HepG2 (cell line): ENCODE measurements around the gene ISG20L2. TPM values are rescaled to one million over a fixed set of nuclear protein-coding genes. Genes with fewer than 3 reads are reported as not detected.
A peak's percentile ranks its signal among the peaks of the same experiment; 100 is the strongest.

ENCODE experiments used
- AGO1 ChIP-seq: fragments of 200-400 bp; formaldehyde crosslinking; IDR thresholded peaks from 2 replicates; pipeline ENCODE4 v1.6.1; 2017; ENCODE audit warnings: mild to moderate bottlenecking, low read depth, low read length, moderate library complexity; ENCODE audit not compliant: poor library complexity, severe bottlenecking
- ATM ChIP-seq: fragments of 450-650 bp; IDR thresholded peaks from 2 replicates; pipeline ENCODE4 v1.7.1; 2017; ENCODE audit warnings: mild to moderate bottlenecking, borderline replicate concordance
- FOXM1 ChIP-seq: sonication (generic); formaldehyde crosslinking; IDR thresholded peaks from 2 replicates; pipeline ENCODE4 v1.5.0; 2020; ENCODE audit warnings: missing genetic modification reagents
- GPBP1L1 ChIP-seq: sonication (generic); formaldehyde crosslinking; IDR thresholded peaks from 2 replicates; pipeline ENCODE4 v1.5.0; 2020; ENCODE audit warnings: mild to moderate bottlenecking, missing genetic modification reagents
- GTF3A ChIP-seq: sonication (generic); formaldehyde crosslinking; conservative IDR thresholded peaks from 2 replicates; pipeline ENCODE4 v1.4.0; 2020; ENCODE audit warnings: mild to moderate bottlenecking, missing genetic modification reagents
- IRF2 ChIP-seq: IDR thresholded peaks from 2 replicates; pipeline ENCODE4 v1.6.1; 2018; ENCODE audit warnings: missing genetic modification reagents, missing compliant biosample characterization
- KLF9 ChIP-seq: IDR thresholded peaks from 2 replicates; pipeline ENCODE4 v1.6.1; 2016; ENCODE audit warnings: low read depth
- LCORL ChIP-seq, 2 experiments: fragments of 450-650 bp in 1 of 2; sonication (generic) in 1 of 2; formaldehyde crosslinking in 1 of 2; IDR thresholded peaks; 2 replicates each; pipeline versions ENCODE4 v1.5.0 to v1.6.1; 2017 to 2020; ENCODE audit warnings: antibody characterized with exemption in 1 of 2, missing genetic modification reagents in 1 of 2
- MIER3 ChIP-seq: IDR thresholded peaks from 2 replicates; pipeline ENCODE4 v1.6.1; 2016; ENCODE audit warnings: missing compliant biosample characterization, borderline replicate concordance
- MLX ChIP-seq: IDR thresholded peaks from 2 replicates; pipeline ENCODE4 v1.6.1; 2016
- NKX3-1 ChIP-seq: sonication (generic); formaldehyde crosslinking; IDR thresholded peaks from 2 replicates; pipeline ENCODE4 v1.5.0; 2020; ENCODE audit warnings: missing genetic modification reagents
- PCBP1 ChIP-seq: fragments of 200-400 bp; formaldehyde crosslinking; IDR thresholded peaks from 2 replicates; pipeline ENCODE4 v1.6.1; 2017; ENCODE audit warnings: mild to moderate bottlenecking, low read depth, low read length, borderline replicate concordance
- PHB2 ChIP-seq: fragments of 450-650 bp; IDR thresholded peaks from 2 replicates; pipeline ENCODE4 v1.6.1; 2018; ENCODE audit not compliant: partially characterized antibody
- POLR2A ChIP-seq, 2 experiments: IDR thresholded peaks; 2 replicates each; pipeline ENCODE4 v1.6.1; 2011; ENCODE audit warnings: low read depth in 2 of 2, low read length in 2 of 2, mild to moderate bottlenecking in 1 of 2, moderate library complexity in 1 of 2; ENCODE audit not compliant: insufficient read depth in 1 of 2
- RELA ChIP-seq: sonication (generic); formaldehyde crosslinking; IDR thresholded peaks from 2 replicates; pipeline ENCODE4 v1.4.0; 2020; ENCODE audit warnings: missing genetic modification reagents
- RXRA ChIP-seq: sonication (generic); formaldehyde crosslinking; IDR thresholded peaks from 2 replicates; pipeline ENCODE4 v1.5.1; 2020; ENCODE audit warnings: missing genetic modification reagents
- SMAD1 ChIP-seq: sonication (generic); formaldehyde crosslinking; IDR thresholded peaks from 2 replicates; pipeline ENCODE4 v1.4.0; 2020; ENCODE audit warnings: missing genetic modification reagents, low read depth, mild to moderate bottlenecking, borderline replicate concordance
- SMC3 ChIP-seq: IDR thresholded peaks from 2 replicates; pipeline ENCODE4 v1.6.1; 2011; ENCODE audit warnings: low read length, improper control_type of control experiment
- SNAPC5 ChIP-seq: sonication (generic); formaldehyde crosslinking; IDR thresholded peaks from 2 replicates; pipeline ENCODE4 v1.8.1; 2023; ENCODE audit warnings: mild to moderate bottlenecking, missing genetic modification reagents, borderline replicate concordance
- THAP11 ChIP-seq: IDR thresholded peaks from 2 replicates; pipeline ENCODE4 v1.6.1; 2016; ENCODE audit warnings: missing biosample characterization, missing genetic modification reagents
- THAP9 ChIP-seq: sonication (generic); formaldehyde crosslinking; IDR thresholded peaks from 2 replicates; pipeline ENCODE4; 2020; ENCODE audit warnings: missing genetic modification reagents, mild to moderate bottlenecking, borderline replicate concordance
- XBP1 ChIP-seq: sonication (generic); formaldehyde crosslinking; IDR thresholded peaks from 2 replicates; pipeline ENCODE4 v1.5.0; 2020; ENCODE audit warnings: missing genetic modification reagents
- ZC3H13 ChIP-seq: sonication (generic); formaldehyde crosslinking; IDR thresholded peaks from 2 replicates; pipeline ENCODE4 v1.8.1; 2023; ENCODE audit warnings: mild to moderate bottlenecking, missing genetic modification reagents, moderate library complexity
- ZFY ChIP-seq: sonication (generic); formaldehyde crosslinking; IDR thresholded peaks from 2 replicates; pipeline ENCODE4 v1.4.0; 2020; ENCODE audit warnings: missing genetic modification reagents
- ZNF251 ChIP-seq: sonication (generic); formaldehyde crosslinking; IDR thresholded peaks from 2 replicates; pipeline ENCODE4 v1.9.0; 2021; ENCODE audit warnings: mild to moderate bottlenecking, missing genetic modification reagents
- ZNF709 ChIP-seq: sonication (generic); formaldehyde crosslinking; IDR thresholded peaks from 2 replicates; pipeline ENCODE4 v1.5.0; 2020; ENCODE audit warnings: mild to moderate bottlenecking, missing genetic modification reagents
- ZNF75D ChIP-seq: sonication (generic); formaldehyde crosslinking; IDR thresholded peaks from 2 replicates; pipeline ENCODE4 v1.8.1; 2023; ENCODE audit warnings: missing genetic modification reagents, mild to moderate bottlenecking, borderline replicate concordance
- ZSCAN25 ChIP-seq: sonication (generic); formaldehyde crosslinking; IDR thresholded peaks from 2 replicates; pipeline ENCODE4 v1.8.0; 2022; ENCODE audit warnings: mild to moderate bottlenecking, missing genetic modification reagents
- polyA plus RNA-seq, 8 experiments: library from polyadenylated mRNA; depleted of rRNA in 3 of 8; stranded (reverse) in 7 of 8; unstranded in 1 of 8; fragments of >200 nt; fragmentation: Illumina TruSeq in 4 of 8; extraction: Trizol in 4 of 8; gene quantifications; 2 replicates each; pipeline versions ENCODE4 v1.2.1 to v1.2.3, GENCODE V29; 2011 to 2016; ENCODE audit warnings: low read depth in 4 of 8, missing spikeins in 1 of 8, mixed read lengths in 1 of 8; ENCODE audit not compliant: insufficient read depth in 1 of 8
- total RNA-seq, 5 experiments: library from RNA; depleted of rRNA; stranded (reverse); fragments of >200 nt; fragmentation: Illumina TruSeq; extraction: Trizol; gene quantifications; 2 replicates each; pipeline ENCODE4 v1.2.3, GENCODE V29; 2016; ENCODE audit warnings: low read depth in 1 of 5

Gene ISG20L2
- total and polyA plus RNA-seq, 2 of the 13 experiments (the other 11 are each of a cell fraction or from before 2014, with no cell fraction given), result 19.8 to 21.3 TPM

- TF ChIP-seq ZC3H13 (0 out of 2 replicates have a peak, but pooled peaks have one; percentile 48), NKX3-1 (CRISPR knock-in tag) (peak; percentile 70), AGO1 (no peak), ZFY (CRISPR knock-in tag) (peak; percentile 85), PHB2 (no peak), SMAD1 (no peak), FOXM1 (CRISPR knock-in tag) (no peak; the same call in 1 of the 2 replicates), ZNF709 (no peak), GPBP1L1 (CRISPR knock-in tag) (no peak), SMC3 (no peak), ZSCAN25 (no peak), PCBP1 (no peak; the same call in 1 of the 2 replicates), ATM (no peak), RXRA (CRISPR knock-in tag) (no peak; the same call in 1 of the 2 replicates), MLX (no peak), THAP11 (CRISPR knock-in tag) (peak; percentile 93), ZNF75D (CRISPR knock-in tag) (no peak), MIER3 (CRISPR knock-in tag) (no peak), THAP9 (CRISPR knock-in tag) (no peak; the same call in 1 of the 2 replicates), LCORL (IDR thresholded peaks at IDR 0.05) (no peak), LCORL (CRISPR knock-in tag; IDR thresholded peaks at IDR 0.05) (no peak), RELA (CRISPR knock-in tag) (no peak), KLF9 (no peak), SNAPC5 (CRISPR knock-in tag) (no peak), XBP1 (CRISPR knock-in tag) (no peak), GTF3A (CRISPR knock-in tag) (no peak), POLR2A (IDR thresholded peaks at IDR 0.05; ENCODE audit: insufficient read depth in 1 of 2, low read depth in 2 of 2, low read length in 2 of 2) (peak; percentile 57 to 86; a peak in 3 of 4 replicates), IRF2 (peak; percentile 41), ZNF251 (CRISPR knock-in tag) (no peak)
These were observed at the start of gene ISG20L2 (continued) for GRCh38 chr1:156728599-156729462.
